Activated CD8-positive, alpha-beta memory T cell treated with anti-CD3 and anti-CD28 coated beads, Interleukin-2, amount 50 U/mL, for 24 hours (primary cell): Measurements from ENCODE around the gene TMEM128.
"Not testable (repeated sequence)": the region's sequence is repeated elsewhere in the genome, so short reads cannot be mapped to it uniquely, and the experiment has no call there.

Experiments used
- DNase-seq: peaks from one replicate; pipeline ENCODE4 v3.0.0-alpha.2; 2020; ENCODE audit errors: extremely low read depth

TMEM128 gene

DNA sequence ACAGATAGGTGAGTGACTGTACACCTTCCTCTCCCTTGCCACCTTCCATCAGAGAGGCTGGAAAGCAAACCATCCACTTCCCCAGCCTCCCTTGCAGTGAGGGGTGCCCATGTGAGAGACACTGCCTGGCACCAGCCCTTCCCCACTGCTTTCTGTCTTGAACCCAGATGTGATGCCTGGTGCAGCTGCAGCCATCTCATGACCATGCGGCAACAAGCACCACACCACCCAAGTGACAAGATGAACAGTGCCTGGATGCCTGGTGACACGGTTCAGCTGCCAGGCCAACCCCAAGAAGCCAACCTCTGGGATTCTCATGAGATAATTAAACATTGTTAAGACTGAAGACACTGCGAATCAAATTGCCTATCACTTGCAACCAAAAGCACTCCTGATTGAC lies 52.7 kb downstream of the TMEM128 start:
- DNase-seq, result no peak

DNA sequence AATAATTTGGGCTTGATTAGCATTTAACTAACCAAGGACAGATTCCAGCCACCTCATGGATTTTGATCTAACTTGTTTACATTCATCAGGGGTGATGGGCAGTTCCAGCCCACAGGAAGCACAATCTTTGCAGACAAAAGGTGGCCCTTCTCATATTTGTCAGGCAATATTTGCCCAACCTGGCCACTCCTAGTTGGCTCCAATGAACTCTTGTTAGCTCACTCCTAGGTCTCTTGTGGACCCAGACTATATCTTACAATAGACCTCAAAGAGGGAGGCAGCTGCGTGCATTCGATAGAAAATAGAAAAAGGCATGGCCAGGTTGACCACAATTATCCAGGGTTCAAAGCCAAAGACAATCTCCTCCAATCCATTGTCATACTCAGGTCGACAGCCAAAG lies 59.5 kb downstream of the TMEM128 start:
- not testable (repeated sequence) for DNase-seq
